ENCODE measurements around the gene PLA2G4E. TPM values are rescaled to one million over a fixed set of nuclear protein-coding genes. Genes with fewer than 3 reads are reported as not detected.

PLA2G4E gene
- total RNA-seq, 2 donors from 2014 or later: not detected

- no peak overlapping the region for H3K9ac ChIP-seq (ENCODE audit: extremely low read depth, low read length, poor library complexity, severe bottlenecking)
- no peaks in the 10 kb centered on the region for H3K27me3 ChIP-seq (ENCODE audit: control insufficient read depth, insufficient read depth, low read length, poor library complexity, severe bottlenecking)
- peak; percentile 36 for DNase-seq
- no peaks in the 10 kb centered on the region for H3K4me1 ChIP-seq (ENCODE audit: control insufficient read depth, insufficient read depth, low read length)
- WGBS, 2 experiments (ENCODE audit: insufficient coverage in 1 of 2, insufficient read length in 1 of 2): 92 to 100% methylated on average over 3 of the region's 3 CpGs
- no peak overlapping the region for H3K27ac Mint-ChIP-seq
- H3K4me3 ChIP-seq (ENCODE audit: low read length): no peak overlapping the region
- H3K27me3 Mint-ChIP-seq (ENCODE audit: insufficient read depth): no peaks in the 10 kb centered on the region
- no peak overlapping the region for H3K27ac ChIP-seq (ENCODE audit: low read depth, low read length)
- no peaks in the 10 kb centered on the region for H3K36me3 ChIP-seq (ENCODE audit: control insufficient read depth, insufficient read depth, low read length)
- peaks cover 14% of the 10 kb centered on the region for H3K36me3 Mint-ChIP-seq (ENCODE audit: low read depth)
- peaks cover 28% of the 10 kb centered on the region for H3K4me1 Mint-ChIP-seq
- H3K9me3 Mint-ChIP-seq: peaks cover 9% of the 10 kb centered on the region
- H3K4me3 Mint-ChIP-seq: no peak overlapping the region
- no peaks in the 10 kb centered on the region for H3K9me3 ChIP-seq (ENCODE audit: control insufficient read depth, low read length)
- TF ChIP-seq CTCF (conservative IDR thresholded peaks at IDR 0.05): no peak
Observed at GRCh38 chr15:41966920-41967465, 53.8 kb downstream of the PLA2G4E start.

- Mint-ChIP-seq H3K27ac (no peak overlapping the region), H3K4me3 (no peak overlapping the region), H3K36me3 (ENCODE audit: low read depth) (peaks cover 17% of the 10 kb centered on the region), H3K9me3 (peaks cover 11% of the 10 kb centered on the region), H3K27me3 (ENCODE audit: insufficient read depth) (no peaks in the 10 kb centered on the region), H3K4me1 (peaks cover 28% of the 10 kb centered on the region)
- H3K9ac ChIP-seq (ENCODE audit: extremely low read depth, low read length, poor library complexity, severe bottlenecking): no peak overlapping the region
- 92 to 94% methylated on average over 2 to 4 of the region's 4 CpGs for WGBS, 2 experiments (ENCODE audit: insufficient coverage in 1 of 2, insufficient read length in 1 of 2)
- no peak for TF ChIP-seq CTCF (conservative IDR thresholded peaks at IDR 0.05)
- H3K27me3 ChIP-seq (ENCODE audit: control insufficient read depth, insufficient read depth, low read length, poor library complexity, severe bottlenecking): no peaks in the 10 kb centered on the region
- no peaks in the 10 kb centered on the region for H3K4me1 ChIP-seq (ENCODE audit: control insufficient read depth, insufficient read depth, low read length)
- H3K4me3 ChIP-seq (ENCODE audit: low read length): no peak overlapping the region
- H3K36me3 ChIP-seq (ENCODE audit: control insufficient read depth, insufficient read depth, low read length): no peaks in the 10 kb centered on the region
- DNase-seq: peak; percentile 24
- no peak overlapping the region for H3K27ac ChIP-seq (ENCODE audit: low read depth, low read length)
- no peaks in the 10 kb centered on the region for H3K9me3 ChIP-seq (ENCODE audit: control insufficient read depth, low read length)
Observed at GRCh38 chr15:41966414-41966812, 54.4 kb downstream of the PLA2G4E start.

GRCh38 chr15:41965441-41966413 is 55.1 kb downstream of the PLA2G4E start:
- H3K4me3 ChIP-seq (ENCODE audit: low read length): no peak overlapping the region
- H3K36me3 ChIP-seq (ENCODE audit: control insufficient read depth, insufficient read depth, low read length): no peaks in the 10 kb centered on the region
- Mint-ChIP-seq H3K27me3 (ENCODE audit: insufficient read depth) (no peaks in the 10 kb centered on the region), H3K4me3 (no peak overlapping the region), H3K4me1 (peaks cover 22% of the 10 kb centered on the region), H3K9me3 (peaks cover 11% of the 10 kb centered on the region), H3K36me3 (ENCODE audit: low read depth) (peaks cover 18% of the 10 kb centered on the region), H3K27ac (peak overlapping the region; percentile 18)
- peak; percentile 56 for DNase-seq
- H3K27me3 ChIP-seq (ENCODE audit: control insufficient read depth, insufficient read depth, low read length, poor library complexity, severe bottlenecking): no peaks in the 10 kb centered on the region
- H3K9me3 ChIP-seq (ENCODE audit: control insufficient read depth, low read length): no peaks in the 10 kb centered on the region
- no peak overlapping the region for H3K9ac ChIP-seq (ENCODE audit: extremely low read depth, low read length, poor library complexity, severe bottlenecking)
- H3K27ac ChIP-seq (ENCODE audit: low read depth, low read length): no peak overlapping the region
- H3K4me1 ChIP-seq (ENCODE audit: control insufficient read depth, insufficient read depth, low read length): no peaks in the 10 kb centered on the region
- no peak for TF ChIP-seq CTCF (conservative IDR thresholded peaks at IDR 0.05)
- WGBS, 2 experiments (ENCODE audit: insufficient coverage in 1 of 2, insufficient read length in 1 of 2): 77 to 100% methylated on average over 6 to 12 of the region's 15 CpGs
